CD4-positive, alpha-beta T cell treated with Interleukin-17A for 4 hours (primary cell): ENCODE results near the gene PHACTR3.

Experiments used
- DNase-seq: peaks from one replicate; pipeline ENCODE4 v3.0.0-alpha.2; 2020; ENCODE audit warnings: mixed read lengths

PHACTR3 gene

DNA sequence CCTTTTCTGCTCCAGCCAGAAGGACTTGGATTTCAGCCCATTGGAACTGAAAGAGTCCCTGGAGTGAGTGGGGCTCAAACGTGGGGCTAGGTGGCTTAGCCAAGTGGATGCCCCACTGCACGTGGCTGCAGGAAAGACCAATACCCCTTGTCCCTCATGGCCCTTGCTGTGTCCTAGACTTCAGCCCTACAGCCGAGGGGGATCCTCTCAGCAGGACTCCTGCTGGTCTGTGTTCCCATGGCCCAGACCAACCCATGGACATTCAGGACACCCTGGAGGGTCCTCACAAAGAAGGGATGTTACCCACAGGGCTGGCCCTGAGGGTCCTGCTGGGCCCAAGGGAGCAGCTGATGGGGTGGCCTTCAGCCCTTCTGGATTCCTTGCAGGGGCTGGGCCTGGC, 30.0 kb upstream of the PHACTR3 start:
- no peak for DNase-seq

DNA sequence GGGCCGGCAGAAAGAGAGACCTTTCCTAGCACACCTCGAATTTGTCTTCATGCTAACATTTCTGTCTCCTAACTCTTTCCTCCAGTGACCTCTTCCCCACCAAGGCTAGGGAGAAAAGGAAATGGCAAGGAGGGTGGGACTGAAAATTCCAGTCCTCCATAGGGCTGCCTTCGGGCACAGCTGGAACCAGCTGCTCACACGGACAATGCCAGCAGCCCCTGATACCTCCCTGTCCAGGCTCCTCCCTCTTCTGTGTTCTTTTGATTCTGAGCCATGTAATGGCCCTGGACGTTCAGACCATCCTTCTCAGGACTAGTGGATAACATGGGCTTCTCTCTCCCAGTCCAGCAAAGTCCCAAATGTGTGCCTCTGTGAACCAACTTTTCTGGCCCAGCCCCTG, 29.1 kb upstream of the PHACTR3 start:
- DNase-seq: no peak

DNA sequence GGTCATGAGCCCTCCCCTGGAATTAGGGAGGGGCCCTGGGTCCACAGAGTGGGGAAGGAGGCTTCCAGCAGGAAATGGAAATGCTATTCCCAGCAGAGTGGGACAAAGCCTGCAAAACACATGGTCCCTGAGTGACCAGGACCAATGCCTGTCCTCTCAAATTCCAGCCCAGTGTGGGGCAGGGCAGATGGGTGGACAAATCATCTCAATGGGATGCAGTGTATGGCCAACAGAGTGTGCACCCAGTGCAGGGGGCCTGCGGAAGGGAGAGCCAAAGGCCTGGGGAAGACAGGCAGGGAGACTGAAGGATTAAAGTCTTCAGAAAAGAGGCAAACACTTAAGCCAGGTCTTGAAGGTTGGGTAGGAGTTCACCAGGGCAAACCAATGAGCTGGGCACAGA, 28.7 kb upstream of the PHACTR3 start:
- no peak for DNase-seq

DNA sequence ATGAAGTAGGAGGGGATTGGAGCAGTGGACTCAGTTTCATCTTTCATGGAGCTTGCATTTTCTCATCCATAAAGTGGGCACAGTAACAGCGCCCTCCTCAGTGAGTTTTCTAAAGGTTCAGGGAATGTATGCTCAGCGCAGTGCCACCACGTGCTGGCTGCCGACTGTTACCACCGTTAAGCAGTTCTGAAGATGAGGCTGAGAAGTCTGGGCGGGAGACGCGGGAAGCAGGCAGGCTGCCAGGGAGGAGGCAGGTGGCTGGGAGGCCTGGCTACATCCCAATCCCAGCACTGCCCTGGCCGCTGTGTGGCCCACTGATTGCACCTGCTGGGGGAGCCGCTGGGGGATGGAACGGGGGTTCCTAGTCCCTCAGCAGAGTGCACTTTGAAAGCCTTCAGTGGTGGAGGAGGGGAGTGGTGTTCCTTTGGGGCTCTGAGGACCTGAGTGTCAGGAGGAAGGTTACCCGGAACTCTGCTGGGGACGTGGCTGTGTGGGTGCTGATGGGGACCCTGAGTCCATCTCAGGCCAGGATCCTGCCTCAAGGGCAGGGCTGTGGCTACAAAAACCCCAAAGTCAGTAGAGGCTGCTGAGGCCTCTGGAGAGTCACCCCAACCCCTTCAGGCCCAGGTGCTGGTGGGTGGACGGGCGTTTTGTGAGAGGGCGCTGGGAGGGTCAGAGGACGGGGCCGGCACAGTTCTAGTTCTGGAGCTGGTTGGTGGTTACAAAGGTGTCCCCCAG, 28.0 kb upstream of the PHACTR3 start:
- DNase-seq: no peak

DNA sequence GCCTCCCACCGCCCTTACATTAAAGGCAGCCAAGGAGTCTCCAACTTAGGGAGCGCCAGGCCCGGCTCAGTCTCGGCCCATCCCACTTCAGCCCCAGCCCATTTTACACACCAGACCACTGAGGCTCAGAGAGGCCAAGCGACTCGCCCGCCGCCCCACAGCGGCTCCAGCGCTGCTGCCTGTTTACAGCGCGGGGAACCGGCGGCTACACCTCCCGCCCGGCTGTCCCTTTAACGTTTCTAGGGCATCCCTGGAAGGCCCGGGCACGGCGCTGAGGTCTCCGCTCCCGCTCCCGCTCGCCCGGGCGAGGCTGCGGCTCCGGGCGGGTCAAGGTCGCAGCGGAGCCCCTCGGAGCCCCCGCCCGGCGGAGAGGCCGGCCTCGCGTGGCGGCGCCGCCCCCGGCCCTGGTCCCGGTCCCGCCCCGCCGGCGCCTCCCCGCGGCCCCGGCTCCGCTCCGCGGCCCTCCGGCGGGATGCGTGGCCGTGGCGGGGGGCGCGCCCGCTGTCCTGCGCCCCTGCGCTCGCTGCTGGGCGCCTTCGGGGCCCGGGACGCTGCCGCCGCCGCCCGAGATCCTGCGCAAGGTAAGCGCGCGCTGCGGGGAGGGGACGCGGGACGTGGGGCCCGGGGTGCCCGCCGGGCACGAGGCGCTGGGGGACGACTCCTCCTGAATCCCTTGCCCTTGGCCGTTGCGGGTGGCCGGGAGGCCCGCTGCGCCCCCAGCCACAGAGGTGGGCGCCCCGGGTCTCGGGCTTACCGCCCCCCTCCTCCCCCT, 27.1 kb upstream of the PHACTR3 start:
- no peak for DNase-seq

DNA sequence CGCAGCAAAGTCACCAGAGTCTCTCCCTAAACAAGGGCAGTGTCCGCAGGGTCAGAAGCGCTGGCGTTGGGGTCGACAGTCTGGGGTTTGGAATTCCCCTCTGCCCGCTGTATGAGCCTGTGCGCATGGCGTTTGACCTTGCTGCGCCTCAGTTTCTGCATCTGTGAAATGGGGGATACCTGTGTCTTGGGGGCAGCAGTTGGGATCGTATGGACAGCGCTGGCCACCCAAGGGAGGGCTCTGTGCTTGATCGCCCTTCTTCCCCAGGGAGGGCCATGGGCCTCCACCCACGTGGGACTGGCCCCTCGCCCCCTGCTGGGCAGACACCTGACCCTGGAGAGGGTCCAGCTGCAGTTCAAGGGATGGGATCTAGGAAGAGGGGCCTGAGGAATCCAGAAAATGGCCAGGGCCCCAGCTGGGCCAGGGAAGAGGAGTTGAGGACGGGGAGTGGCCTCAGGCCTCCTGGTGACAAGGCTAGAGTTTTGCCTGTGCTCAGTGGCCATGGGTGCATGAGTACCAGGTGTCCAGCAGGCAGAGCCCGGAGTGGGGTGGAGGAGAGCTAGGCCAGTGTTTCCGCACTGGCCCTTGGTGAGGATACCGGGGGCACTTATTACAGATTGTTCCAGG, 26.4 kb upstream of the PHACTR3 start:
- DNase-seq: no peak

DNA sequence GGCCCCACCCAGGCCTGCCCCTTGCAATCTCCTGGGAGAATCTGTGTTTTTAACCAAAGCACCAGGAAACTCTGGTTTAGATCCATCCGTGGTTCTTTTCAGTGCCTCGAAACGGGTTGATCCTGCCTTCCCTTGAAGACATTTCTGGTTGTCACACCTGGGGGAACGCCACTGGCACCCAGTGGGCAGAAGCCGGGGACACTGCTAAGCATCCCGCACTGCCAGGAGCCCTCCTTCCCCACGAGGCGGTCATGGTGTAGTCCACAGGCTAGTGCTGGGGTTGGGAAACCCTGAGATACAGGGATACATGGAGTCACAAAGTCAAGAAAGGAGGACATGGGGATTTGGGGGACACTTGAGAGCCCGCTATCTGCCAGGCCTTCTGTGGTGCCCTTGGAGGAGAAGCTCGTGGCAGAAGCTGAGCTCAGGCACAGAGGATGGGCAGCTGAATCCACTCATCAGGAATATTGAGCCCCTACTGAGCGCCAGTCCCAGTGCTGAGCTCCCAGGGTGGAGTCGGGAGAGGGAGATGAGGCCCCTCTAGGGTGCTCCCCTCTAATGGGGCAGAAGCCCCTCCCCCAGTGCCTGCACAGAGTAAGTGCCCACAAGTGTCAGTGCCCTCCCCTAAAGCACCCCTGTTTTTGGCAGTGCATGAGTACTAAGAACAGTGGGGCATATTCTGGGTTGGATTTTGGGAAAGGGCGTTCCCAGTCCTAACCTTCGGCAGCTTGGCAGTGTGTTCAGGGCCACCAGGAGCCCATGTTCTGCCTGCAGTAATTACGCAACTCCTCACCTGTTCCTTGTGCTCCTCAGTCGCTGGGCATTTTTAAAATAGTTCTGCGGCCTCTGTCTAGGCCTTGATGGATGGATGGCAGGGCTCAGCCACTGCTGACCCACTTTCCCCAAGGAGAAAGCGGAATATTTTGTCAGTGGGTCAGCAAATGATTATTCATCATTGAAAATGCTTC, 25.6 kb upstream of the PHACTR3 start:
- no peak for DNase-seq

DNA sequence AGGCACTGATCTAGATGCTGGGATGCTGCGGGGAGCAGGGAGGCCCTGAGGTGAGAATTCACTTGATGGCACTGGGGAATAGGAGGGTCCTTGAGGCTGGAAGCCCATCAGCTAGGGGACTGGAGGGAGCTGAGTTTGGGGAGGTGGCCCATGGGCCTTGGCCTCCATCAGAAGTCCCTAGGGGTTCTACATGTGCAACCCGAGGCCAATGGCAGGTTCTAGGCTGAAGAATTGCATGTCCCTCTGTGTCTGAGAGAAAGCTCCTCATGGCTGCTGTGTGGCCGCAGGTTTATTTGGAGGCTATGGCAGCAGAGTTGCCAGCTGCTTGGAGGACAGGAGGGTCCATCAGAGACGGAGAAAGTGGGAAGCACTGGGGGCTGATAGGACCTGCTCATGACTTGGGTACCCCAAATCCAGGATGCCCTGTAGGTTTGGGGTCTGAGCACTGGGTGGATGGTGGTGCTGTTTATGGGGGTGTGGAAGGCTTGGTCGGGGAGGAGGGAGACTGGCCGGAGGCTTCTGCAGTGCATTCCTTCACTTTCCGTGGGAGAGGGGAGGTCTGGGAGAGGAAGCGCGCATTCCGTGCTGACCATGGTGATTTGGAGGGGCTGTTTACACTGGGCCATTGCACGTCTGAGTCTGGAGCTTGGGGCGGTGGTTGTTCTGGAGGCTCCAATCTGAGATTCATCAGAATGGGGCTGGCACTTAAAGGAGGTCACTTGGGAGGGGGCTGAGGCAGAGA, 24.8 kb upstream of the PHACTR3 start:
- DNase-seq: no peak

DNA sequence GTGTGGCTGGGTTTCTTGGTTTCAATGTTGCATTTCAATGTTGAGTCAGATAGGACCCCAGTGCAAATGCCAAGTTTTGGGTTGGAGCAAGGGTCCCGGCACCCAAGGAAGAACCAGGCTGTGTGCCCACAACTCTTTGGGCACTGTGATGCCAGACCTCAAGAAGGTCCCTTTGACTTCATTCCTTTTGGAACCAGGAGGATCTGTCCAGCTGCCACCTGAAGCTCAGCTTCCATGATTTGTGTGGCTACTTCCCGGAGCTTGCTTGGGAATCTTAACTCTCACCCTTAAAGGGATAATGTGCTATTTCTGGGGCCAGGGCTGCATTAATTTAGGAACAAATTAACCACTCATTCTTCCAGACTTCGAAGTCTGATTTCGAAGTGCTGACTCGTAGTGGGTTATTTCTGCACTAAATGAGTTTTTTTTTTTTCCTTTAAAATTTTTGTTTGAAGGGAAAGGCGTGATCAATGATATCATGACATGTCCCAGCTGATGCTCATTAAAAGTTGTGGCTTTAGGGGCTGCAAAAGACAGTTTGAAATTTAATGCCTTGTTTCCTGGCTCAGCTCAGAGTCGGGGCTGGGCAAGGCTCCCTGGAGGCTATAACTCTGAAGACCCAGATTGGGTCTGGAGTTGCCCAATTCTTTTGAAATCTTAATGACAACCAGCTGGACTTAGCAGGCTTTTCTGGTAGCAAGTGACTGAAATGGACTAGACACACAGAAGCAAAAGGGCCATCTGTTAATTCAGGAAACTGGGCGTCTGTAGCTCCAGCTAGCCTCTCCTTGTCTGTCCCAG, 24.0 kb upstream of the PHACTR3 start:
- no peak for DNase-seq

DNA sequence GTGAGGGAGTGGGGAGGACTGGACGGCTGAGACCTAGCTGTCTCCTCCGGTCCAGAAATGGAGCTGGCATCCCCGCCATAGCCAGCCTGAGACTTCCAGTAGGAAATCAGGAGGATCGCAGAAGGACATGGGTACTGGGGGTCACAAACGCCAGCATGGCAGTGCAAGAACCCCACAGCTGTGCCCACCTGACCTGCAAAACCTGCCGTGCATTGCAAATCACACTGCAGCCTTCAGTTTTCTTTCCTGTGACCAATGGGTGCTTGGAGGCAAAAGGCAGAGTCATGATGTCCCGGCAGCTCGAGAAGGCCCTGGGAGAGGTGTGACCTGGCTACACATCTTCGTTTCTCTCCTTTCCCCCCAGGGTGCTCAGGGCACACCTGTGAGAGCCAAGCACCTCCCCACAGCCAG, 23.3 kb upstream of the PHACTR3 start:
- no peak for DNase-seq

DNA sequence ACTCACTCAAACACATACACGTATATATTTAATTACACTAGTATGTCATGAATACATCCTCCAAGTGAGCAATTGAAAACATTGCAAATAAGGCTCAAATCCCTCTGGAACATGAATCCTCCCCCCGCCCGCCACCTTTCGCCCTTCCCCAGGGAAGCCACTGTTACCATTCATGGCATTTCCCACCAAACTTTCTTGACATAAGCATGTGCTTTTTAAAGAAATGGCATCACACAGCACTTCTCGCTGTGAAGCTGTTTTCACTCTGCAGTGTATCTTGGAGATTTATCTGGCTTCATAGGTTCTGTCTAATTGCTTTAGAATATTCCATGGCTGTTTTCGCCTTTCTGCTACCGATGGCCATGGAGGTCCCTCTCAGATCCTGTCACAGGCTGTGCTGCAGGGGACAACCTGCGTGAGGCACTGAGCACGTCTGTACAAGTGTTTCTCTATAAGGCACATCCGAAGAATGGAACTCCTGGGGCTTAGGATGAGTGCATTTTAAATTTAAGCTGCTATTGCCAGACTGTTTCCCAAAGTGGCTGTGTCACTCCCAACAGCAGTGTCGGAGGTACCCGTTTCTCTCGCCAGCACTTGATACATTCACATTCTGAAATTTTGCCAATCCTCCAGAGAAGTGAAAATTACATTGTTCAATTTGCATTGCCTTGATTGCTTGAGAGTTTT, 22.2 kb upstream of the PHACTR3 start:
- no peak for DNase-seq

DNA sequence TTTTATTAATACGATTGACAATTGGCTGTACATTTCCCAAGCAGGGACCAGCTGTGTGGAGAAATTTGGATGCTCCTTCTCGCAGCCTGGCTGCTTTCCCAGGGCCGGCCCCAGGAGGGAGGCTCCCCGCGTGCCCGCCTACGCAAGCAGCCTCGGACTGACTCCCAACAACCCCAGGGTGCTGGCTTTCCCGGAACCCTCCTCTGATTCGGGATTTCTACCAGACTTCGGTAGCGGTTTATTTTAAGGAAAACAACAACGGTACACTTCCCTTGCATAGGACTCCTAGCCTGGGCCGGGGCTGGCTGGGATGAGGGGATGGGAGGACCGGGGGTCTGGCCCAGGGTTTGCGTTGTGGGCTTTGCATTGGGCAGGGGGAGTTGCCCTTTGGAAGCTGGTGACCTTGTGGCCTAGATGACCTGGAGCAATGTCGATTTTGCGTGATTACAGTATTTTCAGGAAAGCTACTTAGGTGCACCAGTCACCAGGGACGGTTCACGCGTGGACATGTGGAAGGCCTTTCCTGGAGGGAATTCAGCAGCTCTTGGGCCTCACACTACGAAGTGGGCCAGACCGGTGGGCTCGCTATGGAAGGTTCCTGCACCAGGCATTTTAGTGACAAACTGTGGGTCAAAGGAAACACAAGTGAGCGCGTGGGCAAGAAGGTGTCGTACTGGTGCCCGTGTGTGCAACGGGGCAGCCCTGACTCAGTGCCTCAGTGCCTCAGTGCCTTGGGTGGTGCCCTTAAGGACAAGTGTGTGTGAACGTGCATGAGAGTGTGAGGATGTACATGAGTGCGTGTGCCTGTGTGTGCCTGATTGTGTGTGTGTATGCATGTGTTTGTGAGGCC, 20.7 kb upstream of the PHACTR3 start:
- DNase-seq: no peak

DNA sequence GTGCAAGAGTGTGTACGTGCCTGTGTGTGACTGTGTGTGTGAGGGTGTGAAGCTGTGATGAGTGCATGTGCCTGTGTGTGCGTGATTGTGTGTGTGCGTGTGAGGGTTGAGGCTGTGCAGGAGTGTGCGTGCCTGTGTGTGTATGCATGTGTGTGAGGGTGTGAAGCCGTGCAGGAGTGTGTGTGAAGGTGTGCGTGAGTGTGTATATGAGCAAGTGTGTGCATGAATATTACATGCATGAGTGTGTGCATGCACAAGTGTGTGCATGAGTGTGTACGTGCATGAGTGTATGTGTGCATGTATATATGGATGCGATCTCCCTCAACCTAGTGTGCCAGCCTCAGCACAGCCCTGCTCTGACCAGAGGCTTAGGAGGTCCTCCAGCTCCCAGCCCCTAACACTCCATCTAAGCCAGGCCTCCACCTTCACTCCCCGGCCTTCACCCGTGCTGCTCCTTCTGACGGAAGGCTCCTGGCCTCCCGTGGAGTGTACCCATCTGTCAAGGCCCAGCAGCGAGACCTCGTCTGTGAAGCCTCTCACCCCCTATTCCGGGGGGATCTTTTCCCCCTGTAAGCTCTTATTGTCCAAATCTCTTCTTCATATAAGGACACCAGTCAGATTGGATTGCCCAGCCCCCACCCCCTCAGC, 19.9 kb upstream of the PHACTR3 start:
- DNase-seq: no peak

DNA sequence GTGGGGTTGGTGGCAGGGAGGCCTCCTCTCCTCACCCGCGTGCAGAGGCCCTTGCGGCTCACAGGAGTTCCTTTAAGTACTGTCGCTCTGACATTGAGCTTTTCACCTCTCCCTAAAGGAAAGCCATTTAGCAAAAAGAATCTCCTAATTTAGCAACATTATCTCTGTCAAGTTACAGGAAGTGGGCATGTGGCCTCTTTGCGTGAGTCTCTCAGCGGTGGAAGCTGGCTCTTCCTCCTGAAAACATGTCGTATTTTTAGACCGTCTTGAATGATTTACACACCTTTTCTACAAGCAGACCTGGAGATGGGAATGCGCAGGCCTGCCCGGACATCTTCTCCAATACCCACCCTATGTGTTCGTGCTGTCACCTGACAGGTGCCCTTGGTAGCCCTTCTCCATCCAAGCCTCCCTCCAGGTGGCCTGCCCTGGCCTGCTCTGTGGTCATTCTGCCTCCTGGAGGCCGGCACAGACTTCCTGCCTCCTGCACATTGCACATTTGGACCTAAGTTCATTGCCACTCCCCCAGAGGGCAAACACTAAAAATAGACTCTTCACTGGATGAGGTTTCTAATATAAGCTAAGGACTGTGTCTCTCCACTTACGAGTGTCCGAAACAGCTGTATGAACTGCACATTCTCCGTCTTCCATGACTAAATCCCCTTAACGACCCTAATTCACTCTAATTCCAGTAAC, 18.5 kb upstream of the PHACTR3 start:
- DNase-seq: no peak

DNA sequence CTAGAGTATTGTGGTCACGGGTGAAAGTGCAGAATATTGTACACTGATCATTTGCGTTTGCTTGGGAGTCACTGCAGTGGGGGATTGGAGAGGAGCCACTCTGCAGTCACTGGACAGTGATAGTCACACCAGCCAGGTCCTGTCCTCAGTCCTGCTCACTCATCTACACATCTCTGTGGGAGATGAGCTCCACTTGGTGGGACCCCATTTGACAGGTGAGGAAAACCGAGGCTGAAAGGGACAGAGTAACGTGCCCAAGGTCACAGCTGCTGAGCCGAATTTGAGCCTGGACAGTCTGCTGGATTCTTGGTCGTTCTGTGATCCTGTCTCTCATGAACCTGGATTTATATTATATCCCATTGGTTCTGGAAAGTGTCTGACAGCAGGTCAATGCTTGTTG, 17.7 kb upstream of the PHACTR3 start:
- DNase-seq: no peak

DNA sequence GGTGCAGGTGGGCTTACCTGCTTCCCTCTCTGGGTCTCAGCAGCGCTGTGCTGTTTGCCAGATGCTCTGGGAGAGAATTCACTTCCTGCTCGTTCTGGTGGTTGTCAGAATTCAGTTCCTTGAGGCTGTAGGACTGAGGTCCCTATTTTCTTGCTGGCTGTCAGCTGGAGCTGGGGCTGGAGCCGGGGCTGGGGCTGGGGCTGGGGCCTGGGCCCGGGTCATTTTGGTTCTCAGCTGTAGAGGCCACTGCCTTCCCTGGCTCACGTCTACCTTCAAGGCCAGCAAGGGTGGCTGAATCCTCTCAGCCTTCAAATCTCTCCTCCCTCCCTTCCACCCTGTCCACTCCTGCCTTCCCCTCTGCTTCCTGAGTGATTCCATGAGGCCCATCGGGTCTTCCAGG, 16.8 kb upstream of the PHACTR3 start:
- DNase-seq: no peak

DNA sequence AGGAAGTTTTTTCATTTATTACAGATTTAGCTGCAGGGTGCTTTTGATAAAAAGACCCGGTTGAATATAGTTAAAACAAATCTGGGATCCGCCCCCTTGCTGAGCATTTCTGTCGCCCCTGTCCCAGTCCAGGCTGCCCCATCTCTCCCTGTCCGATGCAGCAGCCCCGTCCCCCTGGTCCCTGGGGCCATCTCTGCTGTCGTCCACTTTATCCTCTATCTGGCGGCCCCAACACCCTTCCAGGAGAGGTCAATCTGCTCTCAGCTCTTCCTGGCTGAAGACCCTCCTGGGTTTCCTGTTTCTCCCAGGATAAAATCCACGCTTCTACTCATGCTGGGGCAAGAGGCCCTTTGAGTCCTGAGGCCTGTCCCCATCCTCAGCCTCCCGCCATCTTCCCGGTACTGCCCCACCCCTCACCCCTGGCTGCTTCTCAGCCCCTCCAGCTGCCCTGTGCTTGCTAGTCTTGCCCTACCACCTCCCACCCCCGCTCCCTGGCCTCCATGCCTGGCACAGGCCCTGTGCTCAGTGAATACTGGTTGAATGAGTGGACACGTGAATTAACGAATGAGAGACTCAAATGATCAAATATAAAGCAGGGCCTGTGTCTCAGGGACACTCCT, 16.0 kb upstream of the PHACTR3 start:
- no peak for DNase-seq

DNA sequence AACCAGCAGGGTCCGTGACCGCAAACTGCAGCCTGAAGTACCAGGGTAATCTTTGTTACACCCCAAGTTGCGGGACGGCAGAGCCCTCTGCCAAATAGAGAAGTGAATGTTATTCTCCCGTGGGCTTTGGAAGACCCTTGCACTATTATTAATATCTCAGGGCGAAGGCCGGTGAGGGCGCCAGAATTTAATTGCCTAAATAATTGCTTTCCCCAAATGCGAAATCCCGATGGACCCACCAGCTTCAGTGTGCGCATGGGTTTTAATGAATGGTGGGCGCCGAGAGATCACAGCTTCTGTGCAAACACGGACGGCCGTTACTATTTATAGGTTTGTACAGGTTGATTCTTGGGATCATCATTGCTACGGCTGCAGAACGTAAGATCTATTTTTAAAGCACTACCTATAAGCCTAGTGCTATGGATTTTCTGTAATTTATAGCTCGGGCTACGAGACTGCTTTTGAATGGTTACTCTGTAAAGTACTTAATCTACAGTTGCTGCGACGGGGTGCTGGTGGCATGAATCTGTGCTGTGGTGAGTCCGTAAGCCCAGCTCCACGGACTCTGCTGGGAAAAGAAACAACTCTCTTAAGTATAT, 15.2 kb upstream of the PHACTR3 start:
- no peak for DNase-seq
